Measurements from ENCODE around the gene MRFAP1L1.
"Not testable (repeated sequence)": the region's sequence is repeated elsewhere in the genome, so short reads cannot be mapped to it uniquely, and the experiment has no call there.

Gene MRFAP1L1

GRCh38 chr4:6709230-6710114, at the start of gene MRFAP1L1:
TSS of gene MRFAP1L1 (minus strand) at chr4:6709865. CDS start at chr4:6709629, 236 bp downstream.
- H3K4me3 ChIP-seq (ENCODE audit: control insufficient read depth, low read depth, low read length) = peak within 1 kb of the TSS; percentile 92
- DNase-seq (ENCODE audit: low read depth) = peak; percentile 96
- peak; percentile 4 for TF ChIP-seq CTCF (conservative IDR thresholded peaks at IDR 0.05; ENCODE audit: control insufficient read depth, insufficient read depth, low read depth, low read length)

GRCh38 chr4:6758728-6759127, 49.1 kb upstream of the MRFAP1L1 start:
- TF ChIP-seq CTCF (conservative IDR thresholded peaks at IDR 0.05; ENCODE audit: control insufficient read depth, insufficient read depth, low read depth, low read length) = no peak
- DNase-seq (ENCODE audit: low read depth) = no peak
- no peak overlapping the region for H3K4me3 ChIP-seq (ENCODE audit: control insufficient read depth, low read depth, low read length)

- DNase-seq (ENCODE audit: low read depth); H3K4me3 ChIP-seq (ENCODE audit: control insufficient read depth, low read depth, low read length): not testable (repeated sequence)
Measured at GRCh38 chr4:6756345-6756744, 46.7 kb upstream of the MRFAP1L1 start.

- no peak overlapping the region for H3K4me3 ChIP-seq (ENCODE audit: control insufficient read depth, low read depth, low read length)
- no peak for DNase-seq (ENCODE audit: low read depth)
- TF ChIP-seq CTCF (conservative IDR thresholded peaks at IDR 0.05; ENCODE audit: control insufficient read depth, insufficient read depth, low read depth, low read length) = no peak
Measured at GRCh38 chr4:6755088-6755753, 45.6 kb upstream of the MRFAP1L1 start.

- no peak overlapping the region for H3K4me3 ChIP-seq (ENCODE audit: control insufficient read depth, low read depth, low read length)
- TF ChIP-seq CTCF (conservative IDR thresholded peaks at IDR 0.05; ENCODE audit: control insufficient read depth, insufficient read depth, low read depth, low read length) = no peak
- no peak for DNase-seq (ENCODE audit: low read depth)
Measured at GRCh38 chr4:6754481-6755087, 44.9 kb upstream of the MRFAP1L1 start.

- no peak overlapping the region for H3K4me3 ChIP-seq (ENCODE audit: control insufficient read depth, low read depth, low read length)
- no peak for TF ChIP-seq CTCF (conservative IDR thresholded peaks at IDR 0.05; ENCODE audit: control insufficient read depth, insufficient read depth, low read depth, low read length)
- DNase-seq (ENCODE audit: low read depth) = no peak
Measured at GRCh38 chr4:6753891-6754290, 44.2 kb upstream of the MRFAP1L1 start.

GRCh38 chr4:6753103-6753560, 43.5 kb upstream of the MRFAP1L1 start:
- no peak overlapping the region for H3K4me3 ChIP-seq (ENCODE audit: control insufficient read depth, low read depth, low read length)
- no peak for TF ChIP-seq CTCF (conservative IDR thresholded peaks at IDR 0.05; ENCODE audit: control insufficient read depth, insufficient read depth, low read depth, low read length)
- DNase-seq (ENCODE audit: low read depth) = no peak

Data from fibroblast of mammary gland (primary cell).